WTC11 (cell line): ENCODE measurements around the gene RRP1.

Experiments used
- ATF3 ChIP-seq: sonication (generic); formaldehyde crosslinking; conservative IDR thresholded peaks from 2 replicates; pipeline ENCODE4 v1.8.1; 2022; ENCODE audit warnings: mild to moderate bottlenecking, missing genetic modification reagents
- CREM ChIP-seq: sonication (generic); formaldehyde crosslinking; IDR thresholded peaks from 2 replicates; pipeline ENCODE4 v1.8.1; 2022; ENCODE audit warnings: mild to moderate bottlenecking, missing genetic modification reagents, moderate library complexity
- ETV6 ChIP-seq: sonication (generic); formaldehyde crosslinking; IDR thresholded peaks from 2 replicates; pipeline ENCODE4 v1.8.1; 2022; ENCODE audit warnings: mild to moderate bottlenecking, missing genetic modification reagents
- JUN ChIP-seq: sonication (generic); formaldehyde crosslinking; IDR thresholded peaks from 2 replicates; pipeline ENCODE4 v1.8.0; 2023; ENCODE audit warnings: mild to moderate bottlenecking, missing genetic modification reagents
- NFYB ChIP-seq: sonication (generic); formaldehyde crosslinking; conservative IDR thresholded peaks from 2 replicates; pipeline ENCODE4 v1.8.0; 2022; ENCODE audit warnings: low read depth, missing genetic modification reagents
- NR1H2 ChIP-seq: sonication (generic); formaldehyde crosslinking; IDR thresholded peaks from 2 replicates; pipeline ENCODE4 v1.9.0; 2021; ENCODE audit warnings: mild to moderate bottlenecking, moderate library complexity, missing genetic modification reagents
- NR2C2 ChIP-seq: sonication (generic); formaldehyde crosslinking; IDR thresholded peaks from 2 replicates; pipeline ENCODE4 v1.8.0; 2022; ENCODE audit warnings: mild to moderate bottlenecking, missing genetic modification reagents
- NR3C1 ChIP-seq: sonication (generic); formaldehyde crosslinking; conservative IDR thresholded peaks from 2 replicates; pipeline ENCODE4 v1.8.1; 2023; ENCODE audit warnings: low read depth, mild to moderate bottlenecking, missing genetic modification reagents
- ZNF416 ChIP-seq: fragments of 250-450 bp; sonication (Bioruptor Pico); IDR thresholded peaks from 2 replicates; pipeline ENCODE4 v1.9.0; 2021; ENCODE audit warnings: mild to moderate bottlenecking, inconsistent platforms
- TF ChIP-seq, protein P1 (sequence below): fragments of 250-450 bp; sonication (Bioruptor Pico); IDR thresholded peaks from 2 replicates; pipeline ENCODE4 v1.9.0; 2021; ENCODE audit warnings: mild to moderate bottlenecking, borderline replicate concordance
- TF ChIP-seq, protein P2 (sequence below): sonication (generic); formaldehyde crosslinking; IDR thresholded peaks from 2 replicates; pipeline ENCODE4 v1.8.0; 2022; ENCODE audit warnings: mild to moderate bottlenecking, missing genetic modification reagents
- TF ChIP-seq, protein P3 (sequence below): fragments of 200-600 bp; IDR thresholded peaks from 2 replicates; pipeline ENCODE4 v1.8.0; 2022; ENCODE audit warnings: antibody characterized with exemption
- TF ChIP-seq, protein P4 (sequence below): sonication (generic); formaldehyde crosslinking; IDR thresholded peaks from 2 replicates; pipeline ENCODE4 v1.8.0; 2023; ENCODE audit warnings: mild to moderate bottlenecking, missing genetic modification reagents

DNA sequence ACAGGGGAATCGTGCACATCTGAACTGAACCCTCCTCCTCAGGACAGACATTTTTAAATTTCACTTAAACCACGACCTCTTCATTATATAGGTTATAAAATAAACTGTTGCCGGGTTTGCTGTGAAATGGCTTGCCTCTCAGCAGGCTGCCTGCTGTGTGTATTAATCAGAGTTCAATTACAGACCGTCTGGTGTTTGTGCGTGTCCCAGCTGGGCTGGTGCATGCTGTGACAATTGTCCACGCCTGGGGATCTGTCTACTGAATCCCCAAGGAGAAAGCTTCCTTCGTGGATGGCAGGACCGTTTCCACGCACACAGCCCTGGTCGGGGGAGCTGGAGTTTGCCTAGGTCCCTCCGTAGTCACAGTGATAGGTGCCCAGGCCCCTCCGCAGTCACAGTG lies 62.2 kb downstream of the RRP1 start:
- TF ChIP-seq, protein P1, sequence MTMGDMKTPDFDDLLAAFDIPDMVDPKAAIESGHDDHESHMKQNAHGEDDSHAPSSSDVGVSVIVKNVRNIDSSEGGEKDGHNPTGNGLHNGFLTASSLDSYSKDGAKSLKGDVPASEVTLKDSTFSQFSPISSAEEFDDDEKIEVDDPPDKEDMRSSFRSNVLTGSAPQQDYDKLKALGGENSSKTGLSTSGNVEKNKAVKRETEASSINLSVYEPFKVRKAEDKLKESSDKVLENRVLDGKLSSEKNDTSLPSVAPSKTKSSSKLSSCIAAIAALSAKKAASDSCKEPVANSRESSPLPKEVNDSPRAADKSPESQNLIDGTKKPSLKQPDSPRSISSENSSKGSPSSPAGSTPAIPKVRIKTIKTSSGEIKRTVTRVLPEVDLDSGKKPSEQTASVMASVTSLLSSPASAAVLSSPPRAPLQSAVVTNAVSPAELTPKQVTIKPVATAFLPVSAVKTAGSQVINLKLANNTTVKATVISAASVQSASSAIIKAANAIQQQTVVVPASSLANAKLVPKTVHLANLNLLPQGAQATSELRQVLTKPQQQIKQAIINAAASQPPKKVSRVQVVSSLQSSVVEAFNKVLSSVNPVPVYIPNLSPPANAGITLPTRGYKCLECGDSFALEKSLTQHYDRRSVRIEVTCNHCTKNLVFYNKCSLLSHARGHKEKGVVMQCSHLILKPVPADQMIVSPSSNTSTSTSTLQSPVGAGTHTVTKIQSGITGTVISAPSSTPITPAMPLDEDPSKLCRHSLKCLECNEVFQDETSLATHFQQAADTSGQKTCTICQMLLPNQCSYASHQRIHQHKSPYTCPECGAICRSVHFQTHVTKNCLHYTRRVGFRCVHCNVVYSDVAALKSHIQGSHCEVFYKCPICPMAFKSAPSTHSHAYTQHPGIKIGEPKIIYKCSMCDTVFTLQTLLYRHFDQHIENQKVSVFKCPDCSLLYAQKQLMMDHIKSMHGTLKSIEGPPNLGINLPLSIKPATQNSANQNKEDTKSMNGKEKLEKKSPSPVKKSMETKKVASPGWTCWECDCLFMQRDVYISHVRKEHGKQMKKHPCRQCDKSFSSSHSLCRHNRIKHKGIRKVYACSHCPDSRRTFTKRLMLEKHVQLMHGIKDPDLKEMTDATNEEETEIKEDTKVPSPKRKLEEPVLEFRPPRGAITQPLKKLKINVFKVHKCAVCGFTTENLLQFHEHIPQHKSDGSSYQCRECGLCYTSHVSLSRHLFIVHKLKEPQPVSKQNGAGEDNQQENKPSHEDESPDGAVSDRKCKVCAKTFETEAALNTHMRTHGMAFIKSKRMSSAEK (CRISPR knock-in tag): no peak
- no peak for TF ChIP-seq ZNF416
- no peak for TF ChIP-seq NR2C2 (CRISPR knock-in tag)
- no peak for TF ChIP-seq CREM
- TF ChIP-seq NR1H2 (CRISPR knock-in tag): no peak
- TF ChIP-seq, protein P2, sequence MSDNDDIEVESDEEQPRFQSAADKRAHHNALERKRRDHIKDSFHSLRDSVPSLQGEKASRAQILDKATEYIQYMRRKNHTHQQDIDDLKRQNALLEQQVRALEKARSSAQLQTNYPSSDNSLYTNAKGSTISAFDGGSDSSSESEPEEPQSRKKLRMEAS (CRISPR knock-in tag): no peak
- TF ChIP-seq, protein P3, sequence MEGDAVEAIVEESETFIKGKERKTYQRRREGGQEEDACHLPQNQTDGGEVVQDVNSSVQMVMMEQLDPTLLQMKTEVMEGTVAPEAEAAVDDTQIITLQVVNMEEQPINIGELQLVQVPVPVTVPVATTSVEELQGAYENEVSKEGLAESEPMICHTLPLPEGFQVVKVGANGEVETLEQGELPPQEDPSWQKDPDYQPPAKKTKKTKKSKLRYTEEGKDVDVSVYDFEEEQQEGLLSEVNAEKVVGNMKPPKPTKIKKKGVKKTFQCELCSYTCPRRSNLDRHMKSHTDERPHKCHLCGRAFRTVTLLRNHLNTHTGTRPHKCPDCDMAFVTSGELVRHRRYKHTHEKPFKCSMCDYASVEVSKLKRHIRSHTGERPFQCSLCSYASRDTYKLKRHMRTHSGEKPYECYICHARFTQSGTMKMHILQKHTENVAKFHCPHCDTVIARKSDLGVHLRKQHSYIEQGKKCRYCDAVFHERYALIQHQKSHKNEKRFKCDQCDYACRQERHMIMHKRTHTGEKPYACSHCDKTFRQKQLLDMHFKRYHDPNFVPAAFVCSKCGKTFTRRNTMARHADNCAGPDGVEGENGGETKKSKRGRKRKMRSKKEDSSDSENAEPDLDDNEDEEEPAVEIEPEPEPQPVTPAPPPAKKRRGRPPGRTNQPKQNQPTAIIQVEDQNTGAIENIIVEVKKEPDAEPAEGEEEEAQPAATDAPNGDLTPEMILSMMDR: no peak
- no peak for TF ChIP-seq JUN (CRISPR knock-in tag)
- TF ChIP-seq NR3C1 (CRISPR knock-in tag): no peak
- TF ChIP-seq ETV6 (CRISPR knock-in tag): no peak
- TF ChIP-seq, protein P4, sequence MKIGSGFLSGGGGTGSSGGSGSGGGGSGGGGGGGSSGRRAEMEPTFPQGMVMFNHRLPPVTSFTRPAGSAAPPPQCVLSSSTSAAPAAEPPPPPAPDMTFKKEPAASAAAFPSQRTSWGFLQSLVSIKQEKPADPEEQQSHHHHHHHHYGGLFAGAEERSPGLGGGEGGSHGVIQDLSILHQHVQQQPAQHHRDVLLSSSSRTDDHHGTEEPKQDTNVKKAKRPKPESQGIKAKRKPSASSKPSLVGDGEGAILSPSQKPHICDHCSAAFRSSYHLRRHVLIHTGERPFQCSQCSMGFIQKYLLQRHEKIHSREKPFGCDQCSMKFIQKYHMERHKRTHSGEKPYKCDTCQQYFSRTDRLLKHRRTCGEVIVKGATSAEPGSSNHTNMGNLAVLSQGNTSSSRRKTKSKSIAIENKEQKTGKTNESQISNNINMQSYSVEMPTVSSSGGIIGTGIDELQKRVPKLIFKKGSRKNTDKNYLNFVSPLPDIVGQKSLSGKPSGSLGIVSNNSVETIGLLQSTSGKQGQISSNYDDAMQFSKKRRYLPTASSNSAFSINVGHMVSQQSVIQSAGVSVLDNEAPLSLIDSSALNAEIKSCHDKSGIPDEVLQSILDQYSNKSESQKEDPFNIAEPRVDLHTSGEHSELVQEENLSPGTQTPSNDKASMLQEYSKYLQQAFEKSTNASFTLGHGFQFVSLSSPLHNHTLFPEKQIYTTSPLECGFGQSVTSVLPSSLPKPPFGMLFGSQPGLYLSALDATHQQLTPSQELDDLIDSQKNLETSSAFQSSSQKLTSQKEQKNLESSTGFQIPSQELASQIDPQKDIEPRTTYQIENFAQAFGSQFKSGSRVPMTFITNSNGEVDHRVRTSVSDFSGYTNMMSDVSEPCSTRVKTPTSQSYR (CRISPR knock-in tag): no peak
- no peak for TF ChIP-seq ATF3 (CRISPR knock-in tag)
- TF ChIP-seq NFYB (CRISPR knock-in tag): no peak
